ENCODE measurements around the gene ITPK1.

The ITPK1 gene

DNA sequence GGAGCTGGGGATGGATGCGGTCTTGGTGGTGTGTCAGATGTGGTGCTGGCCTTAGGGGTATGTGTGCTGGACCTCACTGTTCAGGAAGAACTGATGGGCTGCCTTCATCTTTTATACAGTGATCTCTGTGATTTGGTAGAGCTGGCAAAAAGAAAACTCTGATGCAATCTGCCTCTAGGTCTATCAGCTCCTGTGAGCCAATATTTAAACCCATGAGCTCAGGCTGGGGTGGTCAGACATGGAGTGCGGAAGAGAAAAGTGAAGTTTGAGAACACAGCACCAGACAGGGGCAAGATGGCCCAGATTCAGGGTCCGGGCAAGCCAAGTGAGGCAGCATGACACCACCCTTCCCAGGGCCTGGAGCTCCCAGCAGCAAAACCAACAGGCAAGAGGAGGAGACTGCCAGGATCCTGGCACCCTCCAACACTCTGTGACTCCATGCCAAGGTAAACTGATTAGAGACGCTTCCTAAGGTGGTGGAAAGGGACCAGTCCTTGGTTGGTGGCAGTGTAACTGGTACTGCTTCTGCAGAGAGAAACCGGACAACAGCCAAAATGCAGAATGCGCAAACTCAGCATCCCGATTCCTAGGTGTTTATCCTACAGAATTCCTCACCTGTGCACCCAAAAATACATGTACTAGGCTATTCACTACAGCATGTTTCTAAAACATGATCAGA is 110.5 kb downstream of the ITPK1 start:
- DNase-seq, result no peak

DNA sequence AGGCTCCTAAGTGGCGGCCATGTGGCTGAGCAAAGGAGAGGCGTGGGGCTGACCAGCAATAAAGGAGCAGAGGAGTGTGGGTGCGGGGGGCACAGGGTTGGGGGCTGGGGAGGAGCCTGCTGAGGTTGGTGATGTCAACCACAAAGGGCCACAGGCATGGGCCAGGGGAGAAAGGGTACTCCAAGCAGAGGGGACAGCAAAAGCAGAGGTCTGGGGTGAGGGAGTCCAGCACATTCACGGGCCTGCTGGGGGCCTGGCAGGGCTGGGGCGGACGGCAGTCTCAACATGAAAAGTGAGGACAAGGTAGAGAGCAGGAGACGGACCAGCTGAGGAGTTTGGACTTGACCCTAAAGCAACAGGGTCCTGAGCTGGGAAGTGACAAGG is 111.0 kb downstream of the ITPK1 start:
- DNase-seq, result no peak

- no peak for DNase-seq
Observed at GRCh38 chr14:93003945-93004698, 111.6 kb downstream of the ITPK1 start.

- no peak for DNase-seq
Observed at GRCh38 chr14:93002851-93003298, 112.8 kb downstream of the ITPK1 start.

DNA sequence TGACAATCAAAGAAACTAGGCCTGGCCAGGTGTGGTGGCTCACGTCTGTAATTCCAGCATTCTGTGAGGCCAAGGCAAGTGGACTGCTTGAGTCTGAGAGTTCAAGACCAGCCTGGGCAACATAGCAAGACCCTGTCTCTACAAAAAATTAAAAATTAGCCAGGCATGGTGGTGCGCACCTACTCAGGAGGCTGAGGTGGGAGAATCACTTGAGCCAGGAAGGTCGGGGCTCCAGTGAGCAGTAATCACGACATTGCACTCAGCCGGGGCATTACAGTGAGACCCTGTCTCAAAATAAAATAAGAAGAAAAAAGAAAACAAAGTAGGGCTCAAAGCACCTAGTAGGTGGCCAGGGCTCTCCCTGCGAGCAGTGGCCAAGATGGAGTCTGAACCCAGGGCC is 113.7 kb downstream of the ITPK1 start:
- no peak for DNase-seq

DNA sequence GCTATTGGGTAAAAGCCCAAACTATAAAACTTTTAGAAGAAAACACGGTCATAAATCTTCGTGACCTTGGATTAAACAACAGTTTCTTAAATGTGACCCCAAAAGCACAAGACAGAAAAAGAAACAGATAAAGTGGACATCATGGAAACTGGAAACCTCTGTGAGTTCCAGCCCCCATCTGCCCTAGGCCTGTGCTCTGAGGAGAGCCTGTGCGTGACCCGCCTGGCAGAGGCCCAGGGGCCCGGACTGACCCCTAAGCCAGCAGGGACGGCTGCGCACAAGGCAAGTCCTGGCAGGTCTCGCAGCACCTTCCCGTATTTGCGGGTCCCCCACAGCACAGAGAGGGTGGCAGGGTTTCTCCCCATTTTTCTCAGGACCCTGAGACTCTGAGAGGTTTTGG is 116.8 kb downstream of the ITPK1 start:
- DNase-seq, result no peak

- no peak for DNase-seq
Observed at GRCh38 chr14:92997343-92998061, 118.2 kb downstream of the ITPK1 start.

DNA sequence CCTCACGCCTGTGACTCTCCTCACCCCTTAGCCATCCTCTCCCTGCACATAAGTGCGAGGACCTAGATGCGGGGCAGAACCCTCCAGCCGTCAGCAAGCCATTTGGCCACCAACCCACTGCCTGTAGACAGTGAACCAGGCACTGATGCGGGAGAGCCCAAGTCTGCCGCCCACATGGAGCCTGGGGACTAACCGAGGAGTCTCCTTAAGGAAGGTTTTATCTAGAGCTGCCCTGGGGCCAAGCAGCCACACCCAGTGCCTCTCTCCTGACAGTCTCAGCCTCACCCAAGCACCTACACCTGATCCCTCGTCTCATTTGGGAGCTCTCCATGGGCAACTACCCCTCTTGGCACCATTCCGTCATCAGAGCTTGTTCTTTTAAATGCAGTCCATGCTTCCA is 120.1 kb downstream of the ITPK1 start:
- no peak for DNase-seq

DNA sequence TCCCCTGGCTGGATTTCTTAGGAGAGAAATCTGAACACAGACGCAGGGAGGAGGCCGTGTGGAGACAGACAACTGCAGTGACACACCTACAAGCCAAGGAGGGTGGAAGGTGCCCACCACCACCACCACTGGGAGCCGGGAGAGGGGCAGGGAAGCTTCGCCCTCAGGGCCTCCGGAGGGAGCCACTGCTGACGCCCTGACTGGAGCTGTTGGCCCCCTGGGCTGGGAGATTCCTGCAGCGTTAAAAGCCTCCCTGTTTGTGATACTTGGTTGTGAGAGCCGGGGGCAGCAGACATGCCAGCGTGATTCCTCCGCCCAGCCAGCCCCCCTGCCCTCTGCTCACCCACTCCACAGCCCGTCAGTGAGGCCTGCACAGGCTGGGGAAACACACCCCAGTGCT is 120.8 kb downstream of the ITPK1 start:
- DNase-seq, result no peak

DNA sequence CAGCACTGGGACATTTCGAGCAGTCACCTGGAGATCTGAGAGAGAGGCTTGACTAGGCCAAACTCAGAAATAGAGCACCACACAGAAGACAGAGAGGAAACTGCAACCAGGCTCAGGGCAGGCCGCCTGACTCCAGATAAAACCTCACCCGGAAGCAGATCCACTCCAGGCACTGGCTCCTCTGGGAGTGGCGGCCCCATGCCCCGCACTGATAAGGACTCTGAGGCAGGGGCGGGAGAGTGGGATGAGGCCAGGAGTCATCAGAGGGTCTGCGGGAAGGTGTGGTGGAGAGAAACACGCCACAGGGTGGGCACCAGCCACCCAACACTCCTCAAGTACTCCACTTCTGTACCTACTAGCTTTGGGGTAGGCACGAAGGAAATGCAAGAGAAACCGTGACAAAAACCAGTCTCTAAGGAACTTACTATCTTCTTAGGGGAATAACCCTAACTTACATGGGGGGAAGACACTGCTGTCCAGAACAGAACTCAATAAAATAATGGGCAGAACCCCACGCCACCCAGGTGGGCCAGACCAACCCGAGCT is 121.5 kb downstream of the ITPK1 start:
- DNase-seq, result no peak

DNA sequence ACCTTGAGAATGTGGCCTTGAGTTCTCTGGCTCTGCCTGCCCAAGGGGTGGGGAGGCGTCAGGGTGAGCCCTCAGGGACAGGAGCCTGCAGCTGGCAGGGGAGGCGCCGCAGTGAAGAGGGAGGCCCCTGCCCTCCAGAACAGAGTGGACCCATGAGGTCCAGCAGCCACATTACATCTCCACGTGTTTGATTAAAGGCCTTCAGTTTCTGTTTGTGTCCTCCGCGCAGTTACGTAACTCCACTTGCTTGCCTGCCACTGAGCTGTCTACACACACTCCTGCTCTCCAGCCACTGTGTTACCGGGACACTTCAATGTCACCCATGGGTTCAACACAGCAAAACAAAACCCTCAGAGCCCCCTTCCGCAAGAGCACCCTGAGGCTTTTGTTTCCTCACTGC is 122.4 kb downstream of the ITPK1 start:
- no peak for DNase-seq

GRCh38 chr14:92991536-92991935 is 124.2 kb downstream of the ITPK1 start:
- DNase-seq, result no peak

DNA sequence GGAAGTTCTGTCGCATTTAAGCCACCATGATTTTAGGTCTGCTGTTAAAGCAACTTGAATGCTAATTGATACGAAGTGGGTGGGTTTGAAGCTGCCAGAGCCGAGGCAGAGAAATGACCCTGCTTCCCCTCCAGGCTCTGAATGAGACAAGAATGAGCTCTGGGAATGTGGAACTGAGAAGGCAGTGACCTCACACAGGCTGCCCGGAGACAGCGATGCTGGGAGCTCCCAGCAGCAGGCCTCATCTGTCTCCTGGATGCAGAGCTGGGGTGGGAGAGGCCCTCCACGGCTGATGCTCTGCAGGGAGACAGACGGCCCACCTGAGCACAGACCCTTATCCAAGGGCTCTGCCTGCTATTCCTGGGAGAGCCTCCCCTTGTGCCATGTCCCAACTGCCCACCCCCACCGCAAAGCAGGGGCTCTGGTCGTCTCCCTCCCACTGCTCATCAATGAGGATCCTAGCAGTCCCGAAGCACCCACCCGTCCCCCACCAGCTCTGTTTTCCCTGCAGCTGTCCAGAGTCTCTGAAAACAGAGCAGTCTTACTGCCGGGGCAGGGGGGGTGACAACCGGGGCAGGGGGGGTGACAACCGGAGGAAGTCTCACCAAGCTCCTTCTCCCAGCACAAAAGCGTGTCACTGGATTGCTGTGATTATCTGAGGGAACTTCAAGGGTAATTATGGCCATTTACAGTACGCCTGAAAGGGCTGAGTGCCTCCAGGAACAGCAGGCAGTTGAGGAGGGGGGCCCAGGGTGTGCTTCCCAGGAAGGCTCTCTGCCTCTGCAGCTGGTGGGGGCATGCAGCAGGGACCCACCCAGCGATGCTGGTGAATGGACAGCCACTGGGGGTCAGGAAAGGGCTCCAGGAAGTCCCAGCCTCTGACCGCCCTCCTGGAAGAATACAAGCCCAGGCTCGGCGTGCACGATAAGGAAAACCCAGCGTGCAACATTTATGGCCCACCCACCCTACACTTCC is 125.0 kb downstream of the ITPK1 start:
- DNase-seq, result no peak

GRCh38 chr14:92988786-92989755 is 126.7 kb downstream of the ITPK1 start:
- no peak for DNase-seq

DNA sequence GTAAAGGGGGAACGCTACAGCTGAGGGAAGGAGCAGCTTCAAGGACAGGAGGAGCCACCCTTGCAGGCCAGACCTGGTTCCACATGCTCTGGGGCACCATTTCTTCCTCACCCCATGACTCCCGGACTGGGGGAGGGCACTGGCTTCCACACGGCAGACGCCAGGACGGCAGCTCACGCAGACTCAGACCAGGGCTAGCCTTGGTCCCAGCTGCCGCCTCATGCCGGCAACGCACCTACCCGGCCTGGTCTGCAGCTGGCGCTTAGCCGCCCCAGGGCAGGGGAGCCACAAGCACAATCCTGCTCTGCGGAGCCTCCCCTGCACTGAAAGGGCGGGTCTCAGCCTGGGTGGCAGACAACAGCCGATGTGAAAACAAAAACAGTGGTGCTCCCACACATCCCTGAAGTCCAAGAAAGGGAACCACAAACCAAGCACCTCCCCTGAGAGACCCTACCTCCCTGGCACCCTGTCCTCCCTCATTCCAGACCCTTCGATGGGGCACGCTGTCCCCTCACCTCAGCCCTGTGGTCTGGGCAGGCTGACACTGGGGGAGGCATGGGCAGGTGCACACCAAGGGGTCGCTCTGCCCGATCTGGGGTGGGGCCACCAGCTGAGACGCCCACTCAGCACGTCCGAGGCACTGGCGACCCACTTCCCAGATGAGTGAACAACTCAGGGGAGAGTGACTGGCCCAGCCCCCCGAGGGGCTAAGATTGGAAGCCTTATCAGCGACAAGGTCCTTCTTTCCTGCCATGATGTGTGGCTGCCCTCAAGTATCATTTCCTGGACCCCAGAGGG is 127.8 kb downstream of the ITPK1 start:
- no peak for DNase-seq

DNA sequence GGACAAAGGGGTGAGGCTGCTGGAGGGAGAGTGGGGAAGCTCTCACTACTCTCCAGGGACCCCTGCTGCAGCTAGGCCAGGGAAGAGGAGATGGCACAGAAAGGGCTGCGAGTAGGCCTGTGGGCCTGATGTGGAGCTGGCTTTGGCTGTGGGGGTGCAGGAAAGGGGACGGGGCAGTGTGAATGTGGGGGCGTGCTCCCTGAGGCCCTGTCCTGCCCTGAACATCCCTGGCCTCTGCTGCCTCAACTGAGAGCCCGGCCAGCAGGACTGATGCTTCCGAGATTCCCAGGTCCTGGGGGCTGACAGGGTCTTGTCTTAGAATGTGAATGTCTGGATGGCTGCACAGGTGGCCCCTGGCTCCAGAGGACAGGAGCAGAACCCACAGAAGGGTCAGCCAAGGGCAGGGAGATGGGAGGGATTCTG is 128.6 kb downstream of the ITPK1 start:
- DNase-seq, result no peak

GRCh38 chr14:92986254-92987147 is 129.2 kb downstream of the ITPK1 start:
- DNase-seq, result no peak

DNA sequence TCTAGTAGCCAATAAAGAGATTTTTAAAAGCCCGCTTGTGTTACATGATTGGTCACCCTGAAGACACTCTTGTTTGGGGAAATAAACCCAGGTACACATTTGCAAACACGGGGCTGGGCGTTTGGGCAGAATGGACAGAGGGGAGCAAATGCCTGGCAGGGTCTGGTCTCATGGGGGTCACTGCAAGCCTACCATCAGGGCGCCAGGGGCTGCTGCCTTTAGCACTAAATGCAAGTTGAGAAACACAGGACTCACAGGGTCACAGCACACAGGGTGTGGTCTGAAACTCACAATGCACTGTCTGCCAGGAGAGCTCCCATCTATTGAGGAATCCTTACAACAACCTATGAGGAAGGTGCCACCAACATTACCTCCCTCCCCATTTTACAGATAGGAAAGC is 130.2 kb downstream of the ITPK1 start:
- DNase-seq, result no peak

GRCh38 chr14:92984896-92985295 is 130.8 kb downstream of the ITPK1 start:
- DNase-seq, result no peak
